ENCODE measurements around the gene TP53BP2. TPM values are rescaled to one million over a fixed set of nuclear protein-coding genes. Genes with fewer than 3 reads are reported as not detected.

The TP53BP2 gene, protein sequence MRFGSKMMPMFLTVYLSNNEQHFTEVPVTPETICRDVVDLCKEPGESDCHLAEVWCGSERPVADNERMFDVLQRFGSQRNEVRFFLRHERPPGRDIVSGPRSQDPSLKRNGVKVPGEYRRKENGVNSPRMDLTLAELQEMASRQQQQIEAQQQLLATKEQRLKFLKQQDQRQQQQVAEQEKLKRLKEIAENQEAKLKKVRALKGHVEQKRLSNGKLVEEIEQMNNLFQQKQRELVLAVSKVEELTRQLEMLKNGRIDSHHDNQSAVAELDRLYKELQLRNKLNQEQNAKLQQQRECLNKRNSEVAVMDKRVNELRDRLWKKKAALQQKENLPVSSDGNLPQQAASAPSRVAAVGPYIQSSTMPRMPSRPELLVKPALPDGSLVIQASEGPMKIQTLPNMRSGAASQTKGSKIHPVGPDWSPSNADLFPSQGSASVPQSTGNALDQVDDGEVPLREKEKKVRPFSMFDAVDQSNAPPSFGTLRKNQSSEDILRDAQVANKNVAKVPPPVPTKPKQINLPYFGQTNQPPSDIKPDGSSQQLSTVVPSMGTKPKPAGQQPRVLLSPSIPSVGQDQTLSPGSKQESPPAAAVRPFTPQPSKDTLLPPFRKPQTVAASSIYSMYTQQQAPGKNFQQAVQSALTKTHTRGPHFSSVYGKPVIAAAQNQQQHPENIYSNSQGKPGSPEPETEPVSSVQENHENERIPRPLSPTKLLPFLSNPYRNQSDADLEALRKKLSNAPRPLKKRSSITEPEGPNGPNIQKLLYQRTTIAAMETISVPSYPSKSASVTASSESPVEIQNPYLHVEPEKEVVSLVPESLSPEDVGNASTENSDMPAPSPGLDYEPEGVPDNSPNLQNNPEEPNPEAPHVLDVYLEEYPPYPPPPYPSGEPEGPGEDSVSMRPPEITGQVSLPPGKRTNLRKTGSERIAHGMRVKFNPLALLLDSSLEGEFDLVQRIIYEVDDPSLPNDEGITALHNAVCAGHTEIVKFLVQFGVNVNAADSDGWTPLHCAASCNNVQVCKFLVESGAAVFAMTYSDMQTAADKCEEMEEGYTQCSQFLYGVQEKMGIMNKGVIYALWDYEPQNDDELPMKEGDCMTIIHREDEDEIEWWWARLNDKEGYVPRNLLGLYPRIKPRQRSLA
- 16.4 and 29.6 TPM in 2 replicates for total RNA-seq (2013; cell fraction: nucleolus; rRNA removed)
- total RNA-seq (2014; rRNA removed), result 5.5 and 6.0 TPM in 2 replicates
- 6.9 and 7.2 TPM in 2 replicates for total RNA-seq (2014; rRNA removed; fragmentation: Illumina TruSeq; extraction: Trizol)
- total RNA-seq (2021), result 6.8 and 8.2 TPM in 2 replicates
- polyA plus RNA-seq (2011; ENCODE audit: low read depth), result 3.1 TPM
- 13.4 and 13.7 TPM in 2 replicates for polyA plus RNA-seq (2011; rRNA removed)
- 8.6 and 14.3 TPM in 2 replicates for polyA plus RNA-seq (2011; cell fraction: cytosol; rRNA removed)
- 11.6 and 14.4 TPM in 2 replicates for polyA plus RNA-seq (2011; cell fraction: nucleus; rRNA removed)
- 3.0 and 3.1 TPM in 2 replicates for polyA plus RNA-seq (2012)
- polyA plus RNA-seq (2014; fragmentation: Illumina TruSeq; extraction: Trizol), result 6.8 and 7.4 TPM in 2 replicates
- polyA plus RNA-seq (2014; fragmentation: Nextera tagmentation; extraction: Ambion mirVana), result 1 to 10 TPM; 1.6 to 1.7 TPM
- 5.4 and 5.7 TPM in 2 replicates for polyA plus RNA-seq (2014; rRNA removed)
- polyA plus RNA-seq (2016; fragmentation: Nextera tagmentation; extraction: Ambion mirVana), result 1 to 10 TPM; 4.3 to 5.4 TPM
- polyA minus RNA-seq (2011; rRNA and poly(A)+ RNA removed), result 26.8 and 39.1 TPM in 2 replicates
- polyA minus RNA-seq (2011; cell fraction: cytosol; rRNA and poly(A)+ RNA removed), result 5.4 and 9.1 TPM in 2 replicates
- 18.9 and 38.5 TPM in 2 replicates for polyA minus RNA-seq (2011; cell fraction: nucleus; rRNA and poly(A)+ RNA removed)
- Bru-seq, nascent RNA, result percentile 75 among the genes with signal in this experiment
- BruChase-seq, experiment 1, labeled RNA remaining after a 6-hour chase, result percentile 67 among the genes with signal in this experiment
- percentile 68 among the genes with signal in this experiment for BruChase-seq, experiment 2, labeled RNA remaining after a 2-hour chase
- long read RNA-seq, experiment 1, partial matches to known transcripts, result 1 of 2 reads
- long read RNA-seq, experiment 1, other reads (novel, unspliced or antisense), result 1 of 2 reads
- long read RNA-seq, experiment 2, partial matches to known transcripts, result 18 of 21 reads
- long read RNA-seq, experiment 2, other reads (novel, unspliced or antisense), result 3 of 21 reads

GRCh38 chr1:223845810-223846682, at the start of gene TP53BP2:
TSS of gene TP53BP2 (minus strand) at chr1:223845947. CDS start at chr1:223845680, 267 bp downstream.
- Histone ChIP-seq H3K9ac (ENCODE audit: control insufficient read depth, insufficient read depth, low read length) (peak within 1 kb of the TSS; percentile 70), H4K20me1 (ENCODE audit: control insufficient read depth, insufficient read depth) (no peaks in the 10 kb centered on the region), H2AFZ (ENCODE audit: control insufficient read depth, low read depth, low read length) (peak within 1 kb of the TSS; percentile 88), H3K79me2 (ENCODE audit: control insufficient read depth, insufficient read depth, low read length) (no peaks in the 10 kb centered on the region), H3K27ac (ENCODE audit: control insufficient read depth, insufficient read depth) (peak within 1 kb of the TSS; percentile 60), H3K4me2 (ENCODE audit: control insufficient read depth, insufficient read depth) (peak within 1 kb of the TSS; percentile 96), H3K4me1 (ENCODE audit: control insufficient read depth, insufficient read depth, low read length) (peaks cover 6% of the 10 kb centered on the region; the same call in 1 of the 2 replicates), H3K4me3 (peak within 1 kb of the TSS; percentile 76), H3K27me3 (replicated peaks in 1 of 2; ENCODE audit: control insufficient read depth in 2 of 2, insufficient read depth in 2 of 2, low read length in 1 of 2) (no peaks in the 10 kb centered on the region; a peak in 2 of 4 replicates), H3K36me3 (ENCODE audit: control insufficient read depth in 2 of 2, insufficient read depth in 2 of 2, low read length in 1 of 2) (no peaks in the 10 kb centered on the region), H3K9me3 (replicated peaks; ENCODE audit: control insufficient read depth, insufficient read depth, low read length) (no peaks in the 10 kb centered on the region; the same call in 2 of the 3 replicates)
- intact Hi-C loops (cut with micrococcal nuclease; ENCODE audit: unreplicated experiment) (loop anchor here (5.0 kb wide), 1 partner anchor 336 kb away; the partner anchor contains the start of gene DEGS1), in situ Hi-C loops (cut with MboI) (no loop called here)
- under 1% methylated on average over 48 of the region's 107 CpGs for WGBS (ENCODE audit: insufficient coverage, insufficient replicate concordance, low lambda C conversion rate, missing lambda C conversion rate)
- ChIA-PET RAD21 (ENCODE audit: unreplicated experiment) (interaction anchor here (0.9 to 1.2 kb wide), 3 partner anchors 8 to 337 kb away, joined by 3 read pairs; partner anchors contain the start of gene DEGS1), SMC1A (ENCODE audit: uncharacterized antibody, unreplicated experiment) (interaction anchor here (0.8 to 1.6 kb wide), 3 partner anchors 13 to 22 kb away, joined by 3 to 4 read pairs (median 4); no protein-coding TSS in a partner anchor), CTCF (interaction anchor here (0.7 to 1.8 kb wide), 5 partner anchors 14 to 1642 kb away, joined by 3 to 4 read pairs (median 3); no protein-coding TSS in a partner anchor), POLR2A (interaction anchor here (0.6 to 1.4 kb wide), 4 partner anchors 10 to 703 kb away, joined by 3 to 4 read pairs (median 4); partner anchors contain the start of gene TLR5)
- FAIRE-seq (no peak), DNase-seq (ENCODE audit: low read depth, low spot score) (no peak), ATAC-seq (peak; percentile 78)
- TSS peak; percentile 99 for BruUV-seq (replicated peaks)
- TF ChIP-seq MEF2B (IDR thresholded peaks at IDR 0.05; ENCODE audit: partially characterized antibody, poor library complexity, severe bottlenecking) (peak; percentile 44), ASH2L (IDR thresholded peaks at IDR 0.05; ENCODE audit: borderline replicate concordance, low read depth) (no peak), ZNF687 (IDR thresholded peaks at IDR 0.05) (0 out of 2 replicates have a peak, but pooled peaks have one; percentile 11), PKNOX1 (IDR thresholded peaks at IDR 0.05) (no peak)

Data from GM12878 (cell line).